Measurements from ENCODE around the gene GRAMD2B. TPM values are rescaled to one million over a fixed set of nuclear protein-coding genes. Genes with fewer than 3 reads are reported as not detected.

GRAMD2B gene
- total RNA-seq, 1 donor, result 23.5 TPM

DNA sequence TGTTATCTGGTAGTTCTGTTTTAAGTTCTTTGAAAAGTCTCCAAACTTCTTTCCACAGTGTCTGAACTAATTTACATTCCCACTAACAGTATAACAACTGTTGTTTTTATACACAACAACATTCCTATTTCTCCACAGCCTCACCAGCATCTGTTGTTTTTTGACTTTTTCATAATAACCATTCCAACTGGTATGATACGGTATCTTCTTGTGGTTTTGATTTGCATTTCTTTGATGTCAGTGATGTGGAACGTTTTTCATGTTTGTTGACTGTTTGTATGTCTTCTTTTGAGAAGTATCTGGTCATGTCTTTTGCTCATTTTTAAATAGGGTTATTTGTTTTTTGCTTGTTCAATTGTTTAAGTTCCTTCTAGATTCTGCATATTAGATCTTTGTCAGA is 12.6 kb upstream of the GRAMD2B start:
- no peak for DNase-seq (ENCODE audit: low read depth)
- H3K4me3 ChIP-seq (ENCODE audit: low read depth, low read length), result no peak overlapping the region
- TF ChIP-seq, protein P1, sequence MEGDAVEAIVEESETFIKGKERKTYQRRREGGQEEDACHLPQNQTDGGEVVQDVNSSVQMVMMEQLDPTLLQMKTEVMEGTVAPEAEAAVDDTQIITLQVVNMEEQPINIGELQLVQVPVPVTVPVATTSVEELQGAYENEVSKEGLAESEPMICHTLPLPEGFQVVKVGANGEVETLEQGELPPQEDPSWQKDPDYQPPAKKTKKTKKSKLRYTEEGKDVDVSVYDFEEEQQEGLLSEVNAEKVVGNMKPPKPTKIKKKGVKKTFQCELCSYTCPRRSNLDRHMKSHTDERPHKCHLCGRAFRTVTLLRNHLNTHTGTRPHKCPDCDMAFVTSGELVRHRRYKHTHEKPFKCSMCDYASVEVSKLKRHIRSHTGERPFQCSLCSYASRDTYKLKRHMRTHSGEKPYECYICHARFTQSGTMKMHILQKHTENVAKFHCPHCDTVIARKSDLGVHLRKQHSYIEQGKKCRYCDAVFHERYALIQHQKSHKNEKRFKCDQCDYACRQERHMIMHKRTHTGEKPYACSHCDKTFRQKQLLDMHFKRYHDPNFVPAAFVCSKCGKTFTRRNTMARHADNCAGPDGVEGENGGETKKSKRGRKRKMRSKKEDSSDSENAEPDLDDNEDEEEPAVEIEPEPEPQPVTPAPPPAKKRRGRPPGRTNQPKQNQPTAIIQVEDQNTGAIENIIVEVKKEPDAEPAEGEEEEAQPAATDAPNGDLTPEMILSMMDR (IDR thresholded peaks at IDR 0.05; ENCODE audit: insufficient read depth, low read length), result no peak

DNA sequence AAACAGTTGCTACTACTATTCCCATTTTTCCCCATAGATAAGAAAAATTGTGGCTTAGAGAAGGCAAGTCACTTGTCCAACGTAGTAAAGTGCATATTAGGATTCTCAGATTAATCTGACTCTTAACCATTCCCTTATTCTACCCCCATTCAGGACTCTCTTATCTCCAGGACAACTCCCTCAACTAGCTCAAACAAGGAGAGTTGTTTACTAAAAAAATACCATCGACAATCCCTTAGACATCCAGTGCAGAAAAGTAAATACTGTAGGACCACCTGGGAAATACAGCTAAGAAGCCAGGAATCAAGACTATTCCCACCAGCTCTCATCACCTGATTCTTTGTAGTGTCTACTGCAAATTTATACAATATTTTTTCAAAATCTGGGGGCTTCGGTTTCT is 9.4 kb upstream of the GRAMD2B start:
- no peak overlapping the region for H3K4me3 ChIP-seq (ENCODE audit: low read depth, low read length)
- no peak for DNase-seq (ENCODE audit: low read depth)
- TF ChIP-seq, protein P1 (IDR thresholded peaks at IDR 0.05; ENCODE audit: insufficient read depth, low read length), result no peak

DNA sequence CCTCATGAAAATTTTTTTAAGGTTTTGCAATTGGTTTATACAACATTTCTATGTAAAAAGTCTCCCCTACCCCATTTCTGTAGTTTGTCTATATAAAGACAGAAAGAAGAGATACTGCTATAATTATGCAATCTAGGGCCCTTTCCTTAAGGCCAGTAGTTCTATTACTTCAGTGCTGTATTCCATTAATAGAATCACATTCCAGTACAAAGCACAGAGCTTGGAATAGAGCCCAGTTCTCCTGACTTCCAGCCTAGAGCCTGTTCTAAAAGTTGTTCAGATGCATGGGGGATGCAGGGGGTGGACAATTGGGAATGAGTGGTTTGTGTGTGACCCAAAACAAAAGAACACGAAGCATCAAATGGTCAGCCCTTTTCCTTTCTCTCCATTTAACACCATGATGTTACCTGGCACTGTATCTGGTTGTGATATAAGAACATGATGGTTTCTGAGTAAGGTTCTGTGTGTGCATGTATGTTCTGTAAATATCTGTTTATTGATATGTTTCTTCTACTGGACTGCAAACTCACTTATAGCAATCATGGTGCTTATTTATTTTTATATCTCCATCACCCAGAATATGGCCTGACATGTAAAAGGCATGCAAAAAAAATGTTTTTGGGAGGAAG is 8.2 kb upstream of the GRAMD2B start:
- no peak overlapping the region for H3K4me3 ChIP-seq (ENCODE audit: low read depth, low read length)
- TF ChIP-seq, protein P1 (IDR thresholded peaks at IDR 0.05; ENCODE audit: insufficient read depth, low read length), result no peak
- peak; percentile 90 for DNase-seq (ENCODE audit: low read depth)

DNA sequence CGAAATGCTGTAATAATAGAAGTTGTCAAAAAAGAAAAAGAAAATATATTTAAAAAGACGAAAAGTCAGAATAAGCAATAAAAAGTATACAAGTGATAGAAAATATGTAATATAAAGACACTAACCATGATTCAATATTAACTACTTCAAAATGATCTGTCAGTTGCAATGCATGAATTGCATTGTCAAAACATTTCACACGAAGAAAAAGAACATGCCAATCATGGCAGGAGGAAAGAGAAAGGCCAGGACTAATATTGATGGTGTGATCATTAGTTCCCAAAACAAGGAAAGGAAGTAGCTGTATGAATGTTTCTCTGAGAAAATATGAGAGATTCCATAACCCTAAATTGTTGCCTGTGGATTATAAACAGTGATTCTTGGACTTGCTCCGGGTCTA is 7.4 kb upstream of the GRAMD2B start:
- DNase-seq (ENCODE audit: low read depth), result peak; percentile 7
- TF ChIP-seq, protein P1 (IDR thresholded peaks at IDR 0.05; ENCODE audit: insufficient read depth, low read length), result no peak

DNA sequence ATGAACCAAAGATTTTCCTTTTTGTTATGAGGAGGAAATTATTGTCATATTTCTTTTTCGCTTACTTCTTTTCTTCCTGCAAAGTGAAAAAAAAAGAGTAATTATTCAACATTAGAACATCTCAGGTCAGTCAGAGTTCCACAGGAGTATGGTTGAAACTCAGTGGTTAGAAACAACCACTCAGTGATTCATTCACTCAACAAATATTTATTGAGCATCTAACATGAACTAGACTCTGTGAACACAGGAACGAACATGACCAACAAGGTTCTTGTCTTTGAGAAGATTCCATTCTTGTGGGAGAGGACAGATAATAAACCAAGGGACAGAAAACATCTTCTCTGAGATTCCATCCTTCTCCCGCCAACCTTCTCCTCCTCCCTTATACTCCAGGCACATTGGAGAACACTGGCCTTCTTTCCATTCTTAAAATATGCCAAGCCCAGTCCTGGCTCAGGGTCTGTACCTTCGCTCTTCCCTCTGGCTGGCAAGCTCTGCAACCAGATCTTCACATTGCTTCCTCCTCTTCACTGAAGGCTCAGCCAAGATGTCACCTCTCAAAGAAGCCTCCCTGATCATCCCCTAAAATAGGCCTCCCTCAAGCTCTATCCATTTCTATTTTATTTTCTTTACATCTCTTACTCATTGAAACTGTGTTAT is 6.8 kb upstream of the GRAMD2B start:
- no peak for DNase-seq (ENCODE audit: low read depth)
- TF ChIP-seq, protein P1 (IDR thresholded peaks at IDR 0.05; ENCODE audit: insufficient read depth, low read length), result no peak
- no peak overlapping the region for H3K4me3 ChIP-seq (ENCODE audit: low read depth, low read length)

More for the DNA sequence above, 7.4 kb upstream of the GRAMD2B start:
- no peak overlapping the region for H3K4me3 ChIP-seq (ENCODE audit: low read depth, low read length)

DNA sequence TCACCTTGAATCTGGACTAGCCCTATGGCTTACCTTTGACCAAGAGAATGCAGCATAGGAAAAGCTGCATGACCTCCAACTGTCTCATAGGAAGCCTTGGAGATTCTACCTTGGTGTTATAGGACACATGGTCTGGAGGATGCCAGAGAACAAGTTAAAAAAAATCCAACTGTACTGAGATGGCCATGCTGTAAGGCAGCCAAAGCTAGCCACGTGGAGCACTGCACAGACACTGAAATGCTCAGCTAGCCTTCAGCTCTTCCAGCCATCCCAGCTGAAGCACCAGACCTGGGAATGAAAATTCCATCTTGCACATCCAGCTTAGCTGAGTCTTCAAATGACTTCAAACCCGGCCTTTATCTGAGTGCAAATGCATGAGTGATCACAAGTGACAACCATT is 6.0 kb upstream of the GRAMD2B start:
- TF ChIP-seq, protein P1 (IDR thresholded peaks at IDR 0.05; ENCODE audit: insufficient read depth, low read length), result no peak
- no peak overlapping the region for H3K4me3 ChIP-seq (ENCODE audit: low read depth, low read length)
- no peak for DNase-seq (ENCODE audit: low read depth)

All from fibroblast of the aortic adventitia (primary cell).